WERI-Rb-1 (cell line): Measurements from ENCODE around the gene P4HTM.

ENCODE experiments used
- DNase-seq: peaks from one replicate; pipeline ENCODE4 v3.0.0-alpha.2; 2020
- H3K27ac ChIP-seq: fragments of 250-450 bp; sonication (Bioruptor Pico); 2 replicates; pipeline ENCODE4 v1.5.1; 2020; ENCODE audit warnings: mild to moderate bottlenecking, moderate library complexity
- H3K27me3 ChIP-seq: fragments of 250-450 bp; sonication (Bioruptor Pico); 2 replicates; pipeline ENCODE4 v1.5.1; 2021; ENCODE audit warnings: mild to moderate bottlenecking, low read depth, moderate library complexity; ENCODE audit not compliant: insufficient read depth, severe bottlenecking
- H3K36me3 ChIP-seq: fragments of 250-450 bp; sonication (Bioruptor Pico); 2 replicates; pipeline ENCODE4 v1.5.1; 2020; ENCODE audit warnings: mild to moderate bottlenecking, moderate library complexity
- H3K4me3 ChIP-seq: 2 replicates; pipeline ENCODE4 v1.5.1; 2011; ENCODE audit warnings: low read depth, mild to moderate bottlenecking, control low read depth, low read length
- H3K9me3 ChIP-seq: fragments of 250-450 bp; sonication (Bioruptor Pico); 2 replicates; pipeline ENCODE4 v1.5.1; 2021; ENCODE audit warnings: mild to moderate bottlenecking, moderate library complexity; ENCODE audit not compliant: severe bottlenecking
- CTCF ChIP-seq: IDR thresholded peaks from 2 replicates; pipeline ENCODE4 v1.5.1; 2011; ENCODE audit warnings: low read depth, mild to moderate bottlenecking, control low read depth, inconsistent platforms, low read length

Gene P4HTM

GRCh38 chr3:48985831-48986376 lies 4.1 kb upstream of the P4HTM start:
- Histone ChIP-seq H3K36me3 (peaks cover 49% of the 10 kb centered on the region), H3K4me3 (no peak overlapping the region), H3K27ac (no peak overlapping the region), H3K27me3 (no peaks in the 10 kb centered on the region), H3K9me3 (no peaks in the 10 kb centered on the region)
- DNase-seq = no peak
- no peak for TF ChIP-seq CTCF

GRCh38 chr3:48989126-48989795 lies 780 bp upstream of the P4HTM start:
- DNase-seq = no peak
- no peak for TF ChIP-seq CTCF

GRCh38 chr3:48990636-48991469 lies 812 bp downstream of the P4HTM start:
- TF ChIP-seq CTCF = no peak
- Histone ChIP-seq H3K36me3 (peaks cover 34% of the 10 kb centered on the region), H3K9me3 (no peaks in the 10 kb centered on the region), H3K27ac (peak overlapping the region; percentile 90), H3K27me3 (no peaks in the 10 kb centered on the region), H3K4me3 (peak overlapping the region; percentile 69)
- peak; percentile 62 for DNase-seq

More at GRCh38 chr3:48989126-48989795, 780 bp upstream of the P4HTM start:
- peak overlapping the region; percentile 49 for H3K4me3 ChIP-seq
- H3K27ac ChIP-seq = peak overlapping the region; percentile 90
- peaks cover 40% of the 10 kb centered on the region for H3K36me3 ChIP-seq
- H3K27me3 ChIP-seq = no peaks in the 10 kb centered on the region
- no peaks in the 10 kb centered on the region for H3K9me3 ChIP-seq

GRCh38 chr3:48991851-48992545 lies 2.0 kb downstream of the P4HTM start:
- no peak for TF ChIP-seq CTCF
- Histone ChIP-seq H3K27me3 (no peaks in the 10 kb centered on the region), H3K9me3 (no peaks in the 10 kb centered on the region), H3K4me3 (no peak overlapping the region), H3K36me3 (peaks cover 29% of the 10 kb centered on the region), H3K27ac (no peak overlapping the region)
- DNase-seq = no peak

GRCh38 chr3:48993834-48994233 lies 3.8 kb downstream of the P4HTM start:
- peaks cover 28% of the 10 kb centered on the region for H3K36me3 ChIP-seq
- H3K4me3 ChIP-seq = no peak overlapping the region
- TF ChIP-seq CTCF = no peak
- H3K27ac ChIP-seq = no peak overlapping the region
- H3K9me3 ChIP-seq = no peaks in the 10 kb centered on the region
- DNase-seq = no peak
- H3K27me3 ChIP-seq = no peaks in the 10 kb centered on the region
